ENCODE measurements around the gene SMIM32. TPM values are rescaled to one million over a fixed set of nuclear protein-coding genes. Genes with fewer than 3 reads are reported as not detected.

SMIM32 gene
- total and polyA plus RNA-seq, 2 experiments from 2014 or later, result 0.27 to 0.56 TPM

DNA sequence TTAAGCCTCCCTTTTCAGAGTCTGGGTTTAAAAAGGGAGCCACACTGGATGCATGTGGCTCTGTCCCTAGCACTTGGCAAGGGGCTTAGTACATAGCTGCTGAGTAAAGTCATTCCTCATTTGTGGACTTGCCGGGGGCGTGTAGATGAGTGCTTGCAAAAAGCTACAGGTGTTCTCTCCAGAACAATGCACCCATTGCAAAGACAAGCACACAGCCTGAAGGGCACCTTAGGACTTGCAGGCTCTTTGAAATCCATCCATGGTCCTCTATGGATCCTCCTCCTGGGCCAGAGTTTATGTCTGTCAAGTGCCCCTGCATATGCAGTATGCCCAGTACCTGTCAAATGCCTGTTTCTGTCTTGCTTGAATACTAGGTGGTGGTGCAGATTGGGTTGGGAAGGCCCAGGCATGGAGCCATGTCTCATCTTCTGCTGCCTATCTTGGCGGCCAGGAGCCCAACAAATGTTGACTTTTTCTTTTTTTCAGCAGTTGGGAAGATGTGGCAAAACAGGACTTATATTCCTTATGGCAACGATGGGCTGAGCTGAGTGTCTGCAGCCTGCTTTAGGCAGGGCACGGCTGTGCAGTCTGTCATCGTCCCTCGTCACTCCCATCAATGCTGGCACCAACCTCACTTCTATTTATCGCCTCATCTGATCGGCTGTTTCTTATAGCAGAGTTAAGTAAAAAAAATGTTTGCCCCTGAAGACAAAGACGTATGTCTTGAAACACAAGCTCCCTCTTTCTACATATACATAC lies 18.5 kb upstream of the SMIM32 start:
- no peak for DNase-seq (ENCODE audit: low spot score)
- no peaks in the 10 kb centered on the region for H4K20me1 ChIP-seq (replicated peaks; ENCODE audit: insufficient read depth)

More for the DNA sequence above, 18.5 kb upstream of the SMIM32 start:
- Histone ChIP-seq H3K4me2 (no peak overlapping the region), H3K36me3 (ENCODE audit: insufficient read depth) (no peaks in the 10 kb centered on the region), H2AFZ (no peak overlapping the region), H3K9me2 (ENCODE audit: insufficient read depth) (no peaks in the 10 kb centered on the region), H3K79me2 (replicated peaks; ENCODE audit: insufficient read depth) (no peaks in the 10 kb centered on the region), H3K4me3 (no peak overlapping the region), H3K4me1 (ENCODE audit: insufficient read depth) (no peaks in the 10 kb centered on the region), H3K27me3 (ENCODE audit: insufficient read depth) (peaks cover 27% of the 10 kb centered on the region), H3K27ac (ENCODE audit: low read depth) (no peak overlapping the region), H3F3A (replicated peaks; ENCODE audit: low read depth) (no peaks in the 10 kb centered on the region)
- H3K4me1 Mint-ChIP-seq, result peaks cover 8% of the 10 kb centered on the region; the same call in 1 of the 3 replicates
- H3K36me3 Mint-ChIP-seq (ENCODE audit: low read depth), result no peaks in the 10 kb centered on the region
- no peak overlapping the region for H3K27ac Mint-ChIP-seq
- TF ChIP-seq, protein P1, sequence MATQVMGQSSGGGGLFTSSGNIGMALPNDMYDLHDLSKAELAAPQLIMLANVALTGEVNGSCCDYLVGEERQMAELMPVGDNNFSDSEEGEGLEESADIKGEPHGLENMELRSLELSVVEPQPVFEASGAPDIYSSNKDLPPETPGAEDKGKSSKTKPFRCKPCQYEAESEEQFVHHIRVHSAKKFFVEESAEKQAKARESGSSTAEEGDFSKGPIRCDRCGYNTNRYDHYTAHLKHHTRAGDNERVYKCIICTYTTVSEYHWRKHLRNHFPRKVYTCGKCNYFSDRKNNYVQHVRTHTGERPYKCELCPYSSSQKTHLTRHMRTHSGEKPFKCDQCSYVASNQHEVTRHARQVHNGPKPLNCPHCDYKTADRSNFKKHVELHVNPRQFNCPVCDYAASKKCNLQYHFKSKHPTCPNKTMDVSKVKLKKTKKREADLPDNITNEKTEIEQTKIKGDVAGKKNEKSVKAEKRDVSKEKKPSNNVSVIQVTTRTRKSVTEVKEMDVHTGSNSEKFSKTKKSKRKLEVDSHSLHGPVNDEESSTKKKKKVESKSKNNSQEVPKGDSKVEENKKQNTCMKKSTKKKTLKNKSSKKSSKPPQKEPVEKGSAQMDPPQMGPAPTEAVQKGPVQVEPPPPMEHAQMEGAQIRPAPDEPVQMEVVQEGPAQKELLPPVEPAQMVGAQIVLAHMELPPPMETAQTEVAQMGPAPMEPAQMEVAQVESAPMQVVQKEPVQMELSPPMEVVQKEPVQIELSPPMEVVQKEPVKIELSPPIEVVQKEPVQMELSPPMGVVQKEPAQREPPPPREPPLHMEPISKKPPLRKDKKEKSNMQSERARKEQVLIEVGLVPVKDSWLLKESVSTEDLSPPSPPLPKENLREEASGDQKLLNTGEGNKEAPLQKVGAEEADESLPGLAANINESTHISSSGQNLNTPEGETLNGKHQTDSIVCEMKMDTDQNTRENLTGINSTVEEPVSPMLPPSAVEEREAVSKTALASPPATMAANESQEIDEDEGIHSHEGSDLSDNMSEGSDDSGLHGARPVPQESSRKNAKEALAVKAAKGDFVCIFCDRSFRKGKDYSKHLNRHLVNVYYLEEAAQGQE (IDR thresholded peaks at IDR 0.05; ENCODE audit: unreplicated experiment), result no peak
- TF ChIP-seq, protein P2, sequence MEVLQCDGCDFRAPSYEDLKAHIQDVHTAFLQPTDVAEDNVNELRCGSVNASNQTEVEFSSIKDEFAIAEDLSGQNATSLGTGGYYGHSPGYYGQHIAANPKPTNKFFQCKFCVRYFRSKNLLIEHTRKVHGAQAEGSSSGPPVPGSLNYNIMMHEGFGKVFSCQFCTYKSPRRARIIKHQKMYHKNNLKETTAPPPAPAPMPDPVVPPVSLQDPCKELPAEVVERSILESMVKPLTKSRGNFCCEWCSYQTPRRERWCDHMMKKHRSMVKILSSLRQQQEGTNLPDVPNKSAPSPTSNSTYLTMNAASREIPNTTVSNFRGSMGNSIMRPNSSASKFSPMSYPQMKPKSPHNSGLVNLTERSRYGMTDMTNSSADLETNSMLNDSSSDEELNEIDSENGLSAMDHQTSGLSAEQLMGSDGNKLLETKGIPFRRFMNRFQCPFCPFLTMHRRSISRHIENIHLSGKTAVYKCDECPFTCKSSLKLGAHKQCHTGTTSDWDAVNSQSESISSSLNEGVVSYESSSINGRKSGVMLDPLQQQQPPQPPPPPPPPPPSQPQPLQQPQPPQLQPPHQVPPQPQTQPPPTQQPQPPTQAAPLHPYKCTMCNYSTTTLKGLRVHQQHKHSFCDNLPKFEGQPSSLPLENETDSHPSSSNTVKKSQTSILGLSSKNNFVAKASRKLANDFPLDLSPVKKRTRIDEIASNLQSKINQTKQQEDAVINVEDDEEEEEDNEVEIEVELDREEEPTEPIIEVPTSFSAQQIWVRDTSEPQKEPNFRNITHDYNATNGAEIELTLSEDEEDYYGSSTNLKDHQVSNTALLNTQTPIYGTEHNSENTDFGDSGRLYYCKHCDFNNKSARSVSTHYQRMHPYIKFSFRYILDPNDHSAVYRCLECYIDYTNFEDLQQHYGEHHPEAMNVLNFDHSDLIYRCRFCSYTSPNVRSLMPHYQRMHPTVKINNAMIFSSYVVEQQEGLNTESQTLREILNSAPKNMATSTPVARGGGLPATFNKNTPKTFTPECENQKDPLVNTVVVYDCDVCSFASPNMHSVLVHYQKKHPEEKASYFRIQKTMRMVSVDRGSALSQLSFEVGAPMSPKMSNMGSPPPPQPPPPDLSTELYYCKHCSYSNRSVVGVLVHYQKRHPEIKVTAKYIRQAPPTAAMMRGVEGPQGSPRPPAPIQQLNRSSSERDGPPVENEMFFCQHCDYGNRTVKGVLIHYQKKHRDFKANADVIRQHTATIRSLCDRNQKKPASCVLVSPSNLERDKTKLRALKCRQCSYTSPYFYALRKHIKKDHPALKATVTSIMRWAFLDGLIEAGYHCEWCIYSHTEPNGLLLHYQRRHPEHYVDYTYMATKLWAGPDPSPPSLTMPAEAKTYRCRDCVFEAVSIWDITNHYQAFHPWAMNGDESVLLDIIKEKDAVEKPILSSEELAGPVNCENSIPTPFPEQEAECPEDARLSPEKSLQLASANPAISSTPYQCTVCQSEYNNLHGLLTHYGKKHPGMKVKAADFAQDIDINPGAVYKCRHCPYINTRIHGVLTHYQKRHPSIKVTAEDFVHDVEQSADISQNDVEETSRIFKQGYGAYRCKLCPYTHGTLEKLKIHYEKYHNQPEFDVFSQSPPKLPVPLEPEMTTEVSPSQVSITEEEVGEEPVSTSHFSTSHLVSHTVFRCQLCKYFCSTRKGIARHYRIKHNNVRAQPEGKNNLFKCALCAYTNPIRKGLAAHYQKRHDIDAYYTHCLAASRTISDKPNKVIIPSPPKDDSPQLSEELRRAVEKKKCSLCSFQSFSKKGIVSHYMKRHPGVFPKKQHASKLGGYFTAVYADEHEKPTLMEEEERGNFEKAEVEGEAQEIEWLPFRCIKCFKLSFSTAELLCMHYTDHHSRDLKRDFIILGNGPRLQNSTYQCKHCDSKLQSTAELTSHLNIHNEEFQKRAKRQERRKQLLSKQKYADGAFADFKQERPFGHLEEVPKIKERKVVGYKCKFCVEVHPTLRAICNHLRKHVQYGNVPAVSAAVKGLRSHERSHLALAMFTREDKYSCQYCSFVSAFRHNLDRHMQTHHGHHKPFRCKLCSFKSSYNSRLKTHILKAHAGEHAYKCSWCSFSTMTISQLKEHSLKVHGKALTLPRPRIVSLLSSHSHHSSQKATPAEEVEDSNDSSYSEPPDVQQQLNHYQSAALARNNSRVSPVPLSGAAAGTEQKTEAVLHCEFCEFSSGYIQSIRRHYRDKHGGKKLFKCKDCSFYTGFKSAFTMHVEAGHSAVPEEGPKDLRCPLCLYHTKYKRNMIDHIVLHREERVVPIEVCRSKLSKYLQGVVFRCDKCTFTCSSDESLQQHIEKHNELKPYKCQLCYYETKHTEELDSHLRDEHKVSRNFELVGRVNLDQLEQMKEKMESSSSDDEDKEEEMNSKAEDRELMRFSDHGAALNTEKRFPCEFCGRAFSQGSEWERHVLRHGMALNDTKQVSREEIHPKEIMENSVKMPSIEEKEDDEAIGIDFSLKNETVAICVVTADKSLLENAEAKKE (CRISPR knock-in tag; IDR thresholded peaks at IDR 0.05), result no peak
- no peak for TF ChIP-seq ZNF331 (CRISPR knock-in tag; IDR thresholded peaks at IDR 0.05; ENCODE audit: low read depth)
- TF ChIP-seq EZH2 (IDR thresholded peaks at IDR 0.05; ENCODE audit: low read depth, unreplicated experiment), result no peak
- no peak for TF ChIP-seq CREB1 (CRISPR knock-in tag; IDR thresholded peaks at IDR 0.05; ENCODE audit: low read depth)
- TF ChIP-seq STAT1 (IDR thresholded peaks at IDR 0.05; ENCODE audit: unreplicated experiment), result no peak
- no peak for TF ChIP-seq ZNF114 (CRISPR knock-in tag; IDR thresholded peaks at IDR 0.05)
- TF ChIP-seq EZH2phosphoT487 (IDR thresholded peaks at IDR 0.05; ENCODE audit: unreplicated experiment), result no peak
- TF ChIP-seq, protein P3, sequence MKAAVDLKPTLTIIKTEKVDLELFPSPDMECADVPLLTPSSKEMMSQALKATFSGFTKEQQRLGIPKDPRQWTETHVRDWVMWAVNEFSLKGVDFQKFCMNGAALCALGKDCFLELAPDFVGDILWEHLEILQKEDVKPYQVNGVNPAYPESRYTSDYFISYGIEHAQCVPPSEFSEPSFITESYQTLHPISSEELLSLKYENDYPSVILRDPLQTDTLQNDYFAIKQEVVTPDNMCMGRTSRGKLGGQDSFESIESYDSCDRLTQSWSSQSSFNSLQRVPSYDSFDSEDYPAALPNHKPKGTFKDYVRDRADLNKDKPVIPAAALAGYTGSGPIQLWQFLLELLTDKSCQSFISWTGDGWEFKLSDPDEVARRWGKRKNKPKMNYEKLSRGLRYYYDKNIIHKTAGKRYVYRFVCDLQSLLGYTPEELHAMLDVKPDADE (IDR thresholded peaks at IDR 0.05), result no peak
- TF ChIP-seq, protein P4, sequence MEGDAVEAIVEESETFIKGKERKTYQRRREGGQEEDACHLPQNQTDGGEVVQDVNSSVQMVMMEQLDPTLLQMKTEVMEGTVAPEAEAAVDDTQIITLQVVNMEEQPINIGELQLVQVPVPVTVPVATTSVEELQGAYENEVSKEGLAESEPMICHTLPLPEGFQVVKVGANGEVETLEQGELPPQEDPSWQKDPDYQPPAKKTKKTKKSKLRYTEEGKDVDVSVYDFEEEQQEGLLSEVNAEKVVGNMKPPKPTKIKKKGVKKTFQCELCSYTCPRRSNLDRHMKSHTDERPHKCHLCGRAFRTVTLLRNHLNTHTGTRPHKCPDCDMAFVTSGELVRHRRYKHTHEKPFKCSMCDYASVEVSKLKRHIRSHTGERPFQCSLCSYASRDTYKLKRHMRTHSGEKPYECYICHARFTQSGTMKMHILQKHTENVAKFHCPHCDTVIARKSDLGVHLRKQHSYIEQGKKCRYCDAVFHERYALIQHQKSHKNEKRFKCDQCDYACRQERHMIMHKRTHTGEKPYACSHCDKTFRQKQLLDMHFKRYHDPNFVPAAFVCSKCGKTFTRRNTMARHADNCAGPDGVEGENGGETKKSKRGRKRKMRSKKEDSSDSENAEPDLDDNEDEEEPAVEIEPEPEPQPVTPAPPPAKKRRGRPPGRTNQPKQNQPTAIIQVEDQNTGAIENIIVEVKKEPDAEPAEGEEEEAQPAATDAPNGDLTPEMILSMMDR (conservative IDR thresholded peaks at IDR 0.05; ENCODE audit: low read depth in 2 of 2), result no peak
- no peak for TF ChIP-seq NANOG (IDR thresholded peaks at IDR 0.05; ENCODE audit: borderline replicate concordance)
- TF ChIP-seq POLR2AphosphoS5 (IDR thresholded peaks at IDR 0.05; ENCODE audit: low read depth), result no peak
- no peaks in the 10 kb centered on the region for H3K9me3 Mint-ChIP-seq
- no peak overlapping the region; the same call in 2 of the 3 replicates for H3K4me3 Mint-ChIP-seq
- peak; percentile 19; the same call in 1 of the 3 replicates for ATAC-seq
- peaks cover 42% of the 10 kb centered on the region for H3K27me3 Mint-ChIP-seq (ENCODE audit: insufficient read depth, low read depth, poor library complexity)

Measured in GM23338 (cell line).